ENCODE data around the gene CST11.

GRCh38 chr20:23437126-23437899 lies 15.4 kb downstream of the CST11 start:
- no peak for TF ChIP-seq POLR2A (IDR thresholded peaks at IDR 0.05)
- TF ChIP-seq, protein P1, sequence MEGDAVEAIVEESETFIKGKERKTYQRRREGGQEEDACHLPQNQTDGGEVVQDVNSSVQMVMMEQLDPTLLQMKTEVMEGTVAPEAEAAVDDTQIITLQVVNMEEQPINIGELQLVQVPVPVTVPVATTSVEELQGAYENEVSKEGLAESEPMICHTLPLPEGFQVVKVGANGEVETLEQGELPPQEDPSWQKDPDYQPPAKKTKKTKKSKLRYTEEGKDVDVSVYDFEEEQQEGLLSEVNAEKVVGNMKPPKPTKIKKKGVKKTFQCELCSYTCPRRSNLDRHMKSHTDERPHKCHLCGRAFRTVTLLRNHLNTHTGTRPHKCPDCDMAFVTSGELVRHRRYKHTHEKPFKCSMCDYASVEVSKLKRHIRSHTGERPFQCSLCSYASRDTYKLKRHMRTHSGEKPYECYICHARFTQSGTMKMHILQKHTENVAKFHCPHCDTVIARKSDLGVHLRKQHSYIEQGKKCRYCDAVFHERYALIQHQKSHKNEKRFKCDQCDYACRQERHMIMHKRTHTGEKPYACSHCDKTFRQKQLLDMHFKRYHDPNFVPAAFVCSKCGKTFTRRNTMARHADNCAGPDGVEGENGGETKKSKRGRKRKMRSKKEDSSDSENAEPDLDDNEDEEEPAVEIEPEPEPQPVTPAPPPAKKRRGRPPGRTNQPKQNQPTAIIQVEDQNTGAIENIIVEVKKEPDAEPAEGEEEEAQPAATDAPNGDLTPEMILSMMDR (IDR thresholded peaks at IDR 0.05) = no peak
